ENCODE measurements around the gene CLINT1. TPM values are rescaled to one million over a fixed set of nuclear protein-coding genes. Genes with fewer than 3 reads are reported as not detected.

The CLINT1 gene
- total RNA-seq, 5 donors from 2014 or later (not counting 1 experiment from before 2014, with no cell fraction given), result 61.1 to 78.6 (median 63.6) TPM

DNA sequence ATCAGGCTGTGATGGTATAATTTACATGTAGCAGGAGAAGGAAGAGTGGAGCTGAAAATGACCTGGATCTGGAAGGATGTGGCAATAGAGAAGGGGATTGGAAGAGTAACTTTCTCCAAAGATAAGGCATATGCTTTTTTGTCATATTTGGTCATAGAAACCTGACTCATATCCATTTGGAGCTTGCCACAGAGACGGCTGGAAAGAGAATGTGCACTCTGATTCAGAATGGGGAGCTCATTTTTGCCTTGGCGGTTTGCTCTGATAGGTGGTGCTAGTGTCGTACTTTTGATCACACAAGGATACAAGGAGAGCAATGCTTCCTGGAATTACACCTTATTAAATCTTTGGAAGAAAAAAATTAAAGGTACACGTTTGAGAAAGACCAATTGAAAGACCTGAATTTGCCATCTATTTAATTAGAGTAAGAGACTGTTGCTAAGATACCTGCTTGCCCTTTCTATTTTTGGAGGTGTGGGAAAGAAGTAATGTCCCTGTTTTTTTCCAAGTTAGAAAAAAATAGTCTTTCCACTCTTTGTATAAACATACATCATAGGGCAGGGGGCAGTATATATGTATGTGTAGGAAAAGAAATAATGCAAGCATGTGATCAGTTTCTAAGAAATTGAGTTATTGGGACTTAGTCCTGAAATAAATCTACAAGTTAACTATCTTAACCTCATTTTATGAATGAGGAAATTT is 110.0 kb downstream of the CLINT1 start:
- no peak overlapping the region for H3K4me3 ChIP-seq (ENCODE audit: control insufficient read depth in 1 of 2, extremely low read depth in 1 of 2, low read length in 1 of 2)
- POLR2A ChIA-PET, result no interaction called here
- WGBS (ENCODE audit: insufficient coverage), result no CpG with 5 or more reads among the region's 4 CpGs
- Mint-ChIP-seq H3K4me1 (peaks cover 15 to 21% (median 16%) of the 10 kb centered on the region in 3 donors), H3K4me3 (no peak overlapping the region), H3K36me3 (peaks cover 17% of the 10 kb centered on the region), H3K9me3 (no peaks in the 10 kb centered on the region), H3K27me3 (no peaks in the 10 kb centered on the region), H3K27ac (no peak overlapping the region)
- no peak for ATAC-seq (replicated peaks in 1 of 4)
- peaks cover 7 to 9% of the 10 kb centered on the region in 2 experiments for H3K4me1 ChIP-seq (ENCODE audit: control insufficient read depth in 1 of 2, extremely low read depth in 1 of 2, insufficient read depth in 2 of 2, low read length in 2 of 2)
- DNase-seq, result no peak
- H3K9me3 ChIP-seq, result no peaks in the 10 kb centered on the region
- no peak overlapping the region for H3K27ac ChIP-seq (ENCODE audit: low read length)
- CTCF ChIA-PET, result no interaction called here
- peaks cover 0 to 11% of the 10 kb centered on the region in 2 donors for H3K36me3 ChIP-seq (ENCODE audit: control insufficient read depth in 2 of 2, extremely low read depth in 1 of 2, insufficient read depth in 1 of 2, low read length in 1 of 2)
- H3K27me3 ChIP-seq (replicated peaks in 1 of 2; ENCODE audit: control insufficient read depth in 2 of 2, extremely low read depth in 1 of 2, insufficient read depth in 2 of 2, low read length in 1 of 2), result no peaks in the 10 kb centered on the region

DNA sequence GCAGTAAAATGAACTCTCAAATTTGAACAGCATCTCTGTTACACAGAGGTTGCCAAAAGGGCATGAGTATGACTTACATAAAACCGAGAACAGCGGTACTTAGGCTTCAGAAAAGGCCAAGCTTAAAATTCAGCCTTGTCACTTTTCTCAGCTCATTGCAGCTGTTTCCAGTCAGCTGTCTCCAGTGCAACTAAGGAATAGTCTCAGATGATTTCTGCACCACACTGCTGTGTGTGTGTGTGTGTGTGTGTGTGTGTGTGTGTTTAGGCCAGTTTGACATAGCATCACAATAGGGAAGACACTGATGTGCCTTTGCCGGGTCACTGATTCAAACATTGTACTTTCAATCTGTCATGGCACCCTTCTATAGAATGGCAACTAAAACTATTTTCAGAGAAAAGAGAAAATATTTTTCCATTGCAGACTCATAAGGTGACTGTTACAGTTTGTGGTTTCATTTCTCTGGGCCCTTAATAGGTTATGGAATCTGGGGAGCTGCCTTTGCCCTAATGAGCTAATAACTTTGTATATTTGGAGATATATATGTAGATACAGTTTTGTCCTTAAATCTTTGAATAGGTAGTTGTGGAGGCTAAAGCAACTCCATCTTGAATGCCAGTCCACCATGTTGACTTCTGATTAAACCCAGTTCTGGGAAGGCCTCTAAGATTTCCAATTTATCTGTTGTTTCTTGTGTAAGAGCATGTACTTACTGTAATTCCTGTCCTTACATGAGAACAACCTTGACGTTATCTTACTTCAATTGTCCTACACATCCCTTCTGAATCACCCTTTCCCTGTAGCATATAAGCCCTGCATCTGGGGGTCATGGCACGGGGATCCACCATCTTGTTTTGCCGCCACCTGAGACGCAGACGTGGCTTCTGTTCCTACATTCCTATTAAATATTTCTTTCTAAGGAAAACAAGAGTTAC is 110.9 kb downstream of the CLINT1 start:
- H3K36me3 Mint-ChIP-seq, result peaks cover 11% of the 10 kb centered on the region
- no peak overlapping the region for H3K4me3 Mint-ChIP-seq
- DNase-seq, result no peak
- H3K4me1 Mint-ChIP-seq, result peaks cover 19 to 24% (median 19%) of the 10 kb centered on the region in 3 donors
- H3K27me3 Mint-ChIP-seq, result no peaks in the 10 kb centered on the region
- no peak overlapping the region for H3K27ac Mint-ChIP-seq
- no peaks in the 10 kb centered on the region for H3K9me3 Mint-ChIP-seq
- ChIA-PET POLR2A (no interaction called here), CTCF (interaction anchor here (0.6 to 1.9 kb wide), 2 partner anchors 14 to 131 kb away, joined by 4 to 5 read pairs; no protein-coding TSS in a partner anchor)
- no peak overlapping the region for H3K27ac ChIP-seq (ENCODE audit: low read length)
- H3K27me3 ChIP-seq (replicated peaks in 1 of 2; ENCODE audit: control insufficient read depth in 2 of 2, extremely low read depth in 1 of 2, insufficient read depth in 2 of 2, low read length in 1 of 2), result no peaks in the 10 kb centered on the region
- no peak for ATAC-seq (replicated peaks in 1 of 4)
- H3K9me3 ChIP-seq, result no peaks in the 10 kb centered on the region
- peaks cover 0 to 6% of the 10 kb centered on the region in 2 donors for H3K36me3 ChIP-seq (ENCODE audit: control insufficient read depth in 2 of 2, extremely low read depth in 1 of 2, insufficient read depth in 1 of 2, low read length in 1 of 2)
- H3K4me1 ChIP-seq (ENCODE audit: control insufficient read depth in 1 of 2, extremely low read depth in 1 of 2, insufficient read depth in 2 of 2, low read length in 2 of 2), result peaks cover 10 to 13% of the 10 kb centered on the region in 2 experiments
- 63% methylated on average over 3 of the region's 8 CpGs for WGBS (ENCODE audit: insufficient coverage)
- no peak overlapping the region for H3K4me3 ChIP-seq (ENCODE audit: control insufficient read depth in 1 of 2, extremely low read depth in 1 of 2, low read length in 1 of 2)

DNA sequence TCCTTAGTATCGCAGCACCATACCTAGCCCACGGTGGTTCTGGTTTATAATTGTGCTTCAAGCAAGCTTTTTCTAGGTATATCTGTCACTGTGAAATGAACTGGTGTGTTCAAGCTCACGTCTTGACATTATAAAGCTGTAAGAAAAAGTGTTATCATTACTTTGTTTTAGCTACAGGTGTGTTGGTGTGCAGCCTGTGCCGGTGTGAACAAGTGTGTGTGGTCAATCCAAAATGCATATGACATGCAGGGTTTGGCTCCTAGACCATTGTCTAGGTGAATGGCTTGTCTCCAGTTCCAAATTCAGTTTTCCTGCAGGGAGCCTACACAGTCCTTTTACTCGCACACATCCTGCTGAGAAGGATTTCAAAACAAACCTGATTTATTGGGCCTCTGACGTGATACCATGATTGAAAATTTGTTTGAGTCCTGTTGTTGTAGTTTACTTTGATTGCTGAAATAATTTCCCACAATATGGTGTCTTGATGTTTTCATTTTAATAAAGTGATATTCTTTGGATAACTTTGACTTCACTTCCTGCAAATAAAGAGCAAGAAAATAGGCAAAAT is 111.7 kb downstream of the CLINT1 start:
- Mint-ChIP-seq H3K27ac (no peak overlapping the region), H3K9me3 (no peaks in the 10 kb centered on the region), H3K4me1 (peaks cover 23 to 25% (median 24%) of the 10 kb centered on the region in 3 donors), H3K27me3 (no peaks in the 10 kb centered on the region), H3K36me3 (peaks cover 7% of the 10 kb centered on the region), H3K4me3 (no peak overlapping the region)
- no peak for ATAC-seq (replicated peaks in 1 of 4)
- Histone ChIP-seq H3K4me1 (ENCODE audit: control insufficient read depth in 1 of 2, extremely low read depth in 1 of 2, insufficient read depth in 2 of 2, low read length in 2 of 2) (peaks cover 11 to 13% of the 10 kb centered on the region in 2 experiments), H3K9me3 (no peaks in the 10 kb centered on the region), H3K4me3 (ENCODE audit: control insufficient read depth in 1 of 2, extremely low read depth in 1 of 2, low read length in 1 of 2) (no peak overlapping the region), H3K36me3 (ENCODE audit: control insufficient read depth in 2 of 2, extremely low read depth in 1 of 2, insufficient read depth in 1 of 2, low read length in 1 of 2) (peaks cover 0 to 6% of the 10 kb centered on the region in 2 donors), H3K27ac (ENCODE audit: low read length) (no peak overlapping the region), H3K27me3 (replicated peaks in 1 of 2; ENCODE audit: control insufficient read depth in 2 of 2, extremely low read depth in 1 of 2, insufficient read depth in 2 of 2, low read length in 1 of 2) (no peaks in the 10 kb centered on the region)
- DNase-seq, result no peak
- ChIA-PET POLR2A (no interaction called here), CTCF (interaction anchor here (0.6 to 1.9 kb wide), 4 partner anchors 15 to 130 kb away, joined by 3 to 5 read pairs (median 4); partner anchors contain the start of gene THG1L (in 1 of the 2))
- 96% methylated on average over 4 of the region's 6 CpGs for WGBS (ENCODE audit: insufficient coverage)

DNA sequence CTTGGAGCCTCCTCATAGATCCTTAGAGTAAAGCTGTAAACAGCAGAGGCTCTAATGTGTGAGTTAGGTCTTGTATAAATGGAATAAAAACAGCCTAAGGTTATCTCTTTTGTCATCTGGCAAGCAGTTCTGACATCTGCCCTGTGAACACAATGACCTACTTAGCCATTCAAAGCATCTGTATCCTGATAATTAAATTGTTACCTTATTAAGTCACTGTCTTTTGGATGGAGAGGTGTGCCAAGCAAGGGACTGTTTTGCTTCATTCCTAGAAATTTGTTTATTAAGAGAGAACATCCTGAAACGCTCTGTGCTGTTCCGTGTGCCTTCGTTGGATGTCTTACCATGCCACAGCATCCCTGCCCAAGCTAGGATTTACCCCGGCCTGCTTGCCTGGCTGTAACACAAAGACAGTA is 113.9 kb downstream of the CLINT1 start:
- no peak overlapping the region for H3K4me3 ChIP-seq (ENCODE audit: control insufficient read depth in 1 of 2, extremely low read depth in 1 of 2, low read length in 1 of 2)
- ATAC-seq (replicated peaks in 1 of 4), result no peak
- peak overlapping the region; percentile 79 to 97 (median 92) for H3K4me3 Mint-ChIP-seq

DNA sequence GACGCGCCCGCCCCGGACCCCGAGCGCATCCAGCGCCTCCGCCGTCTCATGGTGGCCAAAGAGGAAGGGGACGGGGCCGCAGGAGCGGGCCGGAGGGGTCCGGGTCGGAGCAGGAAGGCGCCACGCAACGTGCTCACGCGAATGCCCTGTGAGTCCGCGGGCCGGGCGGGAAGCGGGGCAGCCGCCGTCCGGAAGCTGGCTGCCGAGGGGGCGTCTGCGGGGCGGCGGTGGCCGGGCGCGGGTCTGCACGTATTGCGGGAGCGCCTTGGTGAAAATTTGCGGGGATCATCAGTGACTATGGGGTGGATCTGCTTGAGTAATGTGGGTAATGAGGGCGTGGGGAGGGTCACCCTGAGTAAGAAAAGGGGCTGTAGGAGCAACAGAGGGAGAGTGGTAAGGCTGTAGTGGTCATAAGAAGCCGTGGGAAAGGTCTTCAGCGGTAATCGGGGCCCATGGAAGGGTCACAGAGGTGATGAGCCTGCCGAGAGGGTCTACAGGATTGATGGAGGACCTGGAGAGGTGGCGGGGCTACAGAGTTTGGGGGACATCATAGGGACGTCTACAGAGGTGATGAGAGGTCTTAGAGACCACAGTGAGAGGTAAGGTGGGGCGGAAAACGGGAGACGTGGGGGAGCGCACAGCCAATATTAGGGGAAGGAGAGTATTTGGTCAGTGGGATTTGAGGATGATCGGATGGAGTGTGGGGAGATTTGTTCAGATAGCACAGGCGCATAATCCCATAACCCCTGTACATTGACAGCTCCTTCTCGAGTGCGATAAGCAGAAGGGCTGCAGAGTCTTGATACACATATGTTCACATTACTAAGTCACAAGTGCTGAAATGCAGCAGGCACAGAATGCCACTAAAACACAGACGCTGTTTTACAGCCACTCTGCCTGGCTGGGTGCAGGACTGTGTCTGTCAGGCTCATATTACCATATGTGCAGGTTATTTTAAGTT is 114.6 kb downstream of the CLINT1 start:
- peaks cover 11 to 13% of the 10 kb centered on the region in 2 experiments for H3K4me1 ChIP-seq (ENCODE audit: control insufficient read depth in 1 of 2, extremely low read depth in 1 of 2, insufficient read depth in 2 of 2, low read length in 2 of 2)
- POLR2A ChIA-PET, result interaction anchor here in 1 of 2 donors (0.9 kb wide), 1 partner anchor 416 kb away, joined by 3 read pairs; no protein-coding TSS in a partner anchor
- Mint-ChIP-seq H3K9me3 (no peaks in the 10 kb centered on the region), H3K27me3 (no peaks in the 10 kb centered on the region), H3K36me3 (peaks cover 7% of the 10 kb centered on the region), H3K4me3 (peak overlapping the region; percentile 79 to 97 (median 92)), H3K4me1 (peaks cover 23 to 30% (median 27%) of the 10 kb centered on the region in 3 donors), H3K27ac (peak overlapping the region; percentile 4 to 86)
- H3K4me3 ChIP-seq (ENCODE audit: control insufficient read depth in 1 of 2, extremely low read depth in 1 of 2, low read length in 1 of 2), result peak overlapping the region; percentile 56 to 75
- H3K27ac ChIP-seq (ENCODE audit: low read length), result no peak overlapping the region
- WGBS (ENCODE audit: insufficient coverage), result 5% methylated on average over 49 of the region's 56 CpGs
- peak in 2 of 4 experiments; percentile 34 to 38 for ATAC-seq (replicated peaks in 1 of 4)
- CTCF ChIA-PET, result interaction anchor here (0.6 to 5.1 kb wide), 15 partner anchors 9 to 633 kb away, joined by 3 to 44 read pairs (median 7); partner anchors contain the start of genes THG1L (in 2 of the 2) and MED7 (in 1 of the 2)
- no peaks in the 10 kb centered on the region for H3K9me3 ChIP-seq
- DNase-seq, result peak in 8 of 35 experiments; percentile 3 to 31 (median 12)
- no peaks in the 10 kb centered on the region for H3K36me3 ChIP-seq (ENCODE audit: control insufficient read depth in 2 of 2, extremely low read depth in 1 of 2, insufficient read depth in 1 of 2, low read length in 1 of 2)
- H3K27me3 ChIP-seq (replicated peaks in 1 of 2; ENCODE audit: control insufficient read depth in 2 of 2, extremely low read depth in 1 of 2, insufficient read depth in 2 of 2, low read length in 1 of 2), result no peaks in the 10 kb centered on the region

More for the DNA sequence above, 113.9 kb downstream of the CLINT1 start:
- no peak overlapping the region for H3K27ac Mint-ChIP-seq
- ChIA-PET POLR2A (no interaction called here), CTCF (interaction anchor here (0.5 to 5.1 kb wide), 4 partner anchors 95 to 312 kb away, joined by 3 to 35 read pairs (median 8); no protein-coding TSS in a partner anchor)
- no peaks in the 10 kb centered on the region for H3K27me3 ChIP-seq (replicated peaks in 1 of 2; ENCODE audit: control insufficient read depth in 2 of 2, extremely low read depth in 1 of 2, insufficient read depth in 2 of 2, low read length in 1 of 2)
- H3K9me3 Mint-ChIP-seq, result no peaks in the 10 kb centered on the region
- no peaks in the 10 kb centered on the region for H3K27me3 Mint-ChIP-seq
- H3K4me1 ChIP-seq (ENCODE audit: control insufficient read depth in 1 of 2, extremely low read depth in 1 of 2, insufficient read depth in 2 of 2, low read length in 2 of 2), result peaks cover 11 to 13% of the 10 kb centered on the region in 2 experiments
- no peaks in the 10 kb centered on the region for H3K36me3 ChIP-seq (ENCODE audit: control insufficient read depth in 2 of 2, extremely low read depth in 1 of 2, insufficient read depth in 1 of 2, low read length in 1 of 2)
- H3K4me1 Mint-ChIP-seq, result peaks cover 23 to 28% (median 27%) of the 10 kb centered on the region in 3 donors
- no peak for DNase-seq
- H3K27ac ChIP-seq (ENCODE audit: low read length), result no peak overlapping the region
- WGBS (ENCODE audit: insufficient coverage), result 96% methylated on average over 4 of the region's 4 CpGs
- no peaks in the 10 kb centered on the region for H3K9me3 ChIP-seq
- no peaks in the 10 kb centered on the region for H3K36me3 Mint-ChIP-seq
